Glomerular endothelial cell (primary cell): ENCODE results near the gene JCHAIN. TPM values are rescaled to one million over a fixed set of nuclear protein-coding genes. Genes with fewer than 3 reads are reported as not detected.

Source experiments
- total RNA-seq: library from RNA; depleted of rRNA; stranded (reverse); fragments of >200 nt; gene quantifications from 2 replicates; pipeline ENCODE4 v1.2.3, GENCODE V29; 2015

The JCHAIN gene
- total RNA-seq, 1 donor from 2014 or later = not detected

Other genes starting within 250 kb of the JCHAIN start
- not detected in 2 replicates for gene MUC7, start 194.3 kb downstream of the JCHAIN start, total RNA-seq
- gene AMTN, start 147.9 kb downstream of the JCHAIN start, total RNA-seq = not detected in 2 replicates
- not detected in 2 replicates for gene AMBN, start 74.3 kb downstream of the JCHAIN start, total RNA-seq
- not detected in 2 replicates for gene ENAM, start 37.8 kb downstream of the JCHAIN start, total RNA-seq
- 21.8 and 25.6 TPM in 2 replicates for gene UTP3, start 22.0 kb upstream of the JCHAIN start, total RNA-seq
- gene RUFY3, start 55.5 kb upstream of the JCHAIN start, total RNA-seq = 23.8 and 30.0 TPM in 2 replicates
- gene GRSF1, start 173.4 kb upstream of the JCHAIN start, total RNA-seq = 63.8 and 69.4 TPM in 2 replicates
- gene MOB1B, start 235.9 kb upstream of the JCHAIN start, total RNA-seq = 18.3 and 22.7 TPM in 2 replicates